ENCODE results near the gene DNAJC1. TPM values are rescaled to one million over a fixed set of nuclear protein-coding genes. Genes with fewer than 3 reads are reported as not detected.

DNAJC1 gene
- total RNA-seq, 1 experiment from 2014 or later: 12.9 TPM

DNA sequence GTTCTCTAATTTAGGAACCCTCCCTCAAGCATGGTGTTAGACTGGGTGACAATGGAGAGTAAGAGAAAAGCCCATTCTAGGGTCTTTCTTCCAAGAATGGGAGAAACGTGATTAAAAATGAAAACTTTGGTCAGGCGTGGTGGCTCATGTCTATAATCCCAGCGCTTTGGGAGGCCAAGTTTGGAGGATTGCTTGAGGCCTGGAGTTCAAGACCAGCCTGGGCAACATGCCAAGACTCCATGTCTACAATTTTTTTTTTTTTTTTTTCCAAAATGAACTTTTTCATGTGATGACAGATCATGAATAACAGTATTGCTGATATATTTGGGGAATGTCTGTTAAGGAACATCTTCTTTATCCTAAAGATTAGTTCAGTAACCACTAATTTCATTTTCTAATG, 274.9 kb downstream of the DNAJC1 start:
- in situ Hi-C loops (cut with HindIII; ENCODE audit: low pct_unique_long_range_greater_than_20kb, low sequenced_read_pairs) (no loop called here), intact Hi-C loops (cut with micrococcal nuclease; ENCODE audit: unreplicated experiment) (no loop called here)
- ATAC-seq (no peak), DNase-seq (ENCODE audit: low read depth, low spot score) (no peak)
- ChIA-PET POLR2A (no interaction called here), CTCF (no interaction called here)
- H3K9me3 ChIP-seq (ENCODE audit: control insufficient read depth, insufficient read depth, low read depth, low read length): no peaks in the 10 kb centered on the region
- no TSS peak for BruUV-seq (replicated peaks)
- no peaks in the 10 kb centered on the region for H3K27me3 ChIP-seq (ENCODE audit: control insufficient read depth, insufficient read depth, low read length)
- no peak overlapping the region for H3K4me3 ChIP-seq (ENCODE audit: low read depth in 2 of 2, low read length in 2 of 2)
- TF ChIP-seq, protein P1, sequence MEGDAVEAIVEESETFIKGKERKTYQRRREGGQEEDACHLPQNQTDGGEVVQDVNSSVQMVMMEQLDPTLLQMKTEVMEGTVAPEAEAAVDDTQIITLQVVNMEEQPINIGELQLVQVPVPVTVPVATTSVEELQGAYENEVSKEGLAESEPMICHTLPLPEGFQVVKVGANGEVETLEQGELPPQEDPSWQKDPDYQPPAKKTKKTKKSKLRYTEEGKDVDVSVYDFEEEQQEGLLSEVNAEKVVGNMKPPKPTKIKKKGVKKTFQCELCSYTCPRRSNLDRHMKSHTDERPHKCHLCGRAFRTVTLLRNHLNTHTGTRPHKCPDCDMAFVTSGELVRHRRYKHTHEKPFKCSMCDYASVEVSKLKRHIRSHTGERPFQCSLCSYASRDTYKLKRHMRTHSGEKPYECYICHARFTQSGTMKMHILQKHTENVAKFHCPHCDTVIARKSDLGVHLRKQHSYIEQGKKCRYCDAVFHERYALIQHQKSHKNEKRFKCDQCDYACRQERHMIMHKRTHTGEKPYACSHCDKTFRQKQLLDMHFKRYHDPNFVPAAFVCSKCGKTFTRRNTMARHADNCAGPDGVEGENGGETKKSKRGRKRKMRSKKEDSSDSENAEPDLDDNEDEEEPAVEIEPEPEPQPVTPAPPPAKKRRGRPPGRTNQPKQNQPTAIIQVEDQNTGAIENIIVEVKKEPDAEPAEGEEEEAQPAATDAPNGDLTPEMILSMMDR (IDR thresholded peaks at IDR 0.05): no peak
- TF ChIP-seq REST (IDR thresholded peaks at IDR 0.05; ENCODE audit: insufficient read depth in 1 of 2, low read depth in 2 of 2, low read length in 1 of 2) (no peak), POLR2AphosphoS5 (IDR thresholded peaks at IDR 0.05; ENCODE audit: low read depth, low read length) (no peak), SIN3A (IDR thresholded peaks at IDR 0.05; ENCODE audit: borderline replicate concordance, insufficient read depth, low read depth, low read length) (no peak), TCF7L2 (IDR thresholded peaks at IDR 0.05; ENCODE audit: low read depth, low read length) (no peak)
- H3K4me1 ChIP-seq (ENCODE audit: control insufficient read depth, insufficient read depth, low read length): peaks cover 69% of the 10 kb centered on the region
- H3K27ac ChIP-seq (ENCODE audit: low read length): peak overlapping the region; percentile 79
- H3K36me3 ChIP-seq (ENCODE audit: control insufficient read depth, insufficient read depth, low read length): peaks cover 5% of the 10 kb centered on the region; the same call in 1 of the 2 replicates

GRCh38 chr10:21727452-21728168, 275.9 kb downstream of the DNAJC1 start:
- in situ Hi-C loops (cut with HindIII; ENCODE audit: low pct_unique_long_range_greater_than_20kb, low sequenced_read_pairs): no loop called here
- intact Hi-C loops (cut with micrococcal nuclease; ENCODE audit: unreplicated experiment): no loop called here
- ChIA-PET CTCF (no interaction called here), POLR2A (no interaction called here)
- Histone ChIP-seq H3K27ac (ENCODE audit: low read length) (peak overlapping the region; percentile 79), H3K27me3 (ENCODE audit: control insufficient read depth, insufficient read depth, low read length) (no peaks in the 10 kb centered on the region), H3K36me3 (ENCODE audit: control insufficient read depth, insufficient read depth, low read length) (no peaks in the 10 kb centered on the region; the same call in 1 of the 2 replicates), H3K4me3 (ENCODE audit: low read depth in 2 of 2, low read length in 2 of 2) (no peak overlapping the region), H3K9me3 (ENCODE audit: control insufficient read depth, insufficient read depth, low read depth, low read length) (no peaks in the 10 kb centered on the region), H3K4me1 (ENCODE audit: control insufficient read depth, insufficient read depth, low read length) (peaks cover 72% of the 10 kb centered on the region)
- DNase-seq (ENCODE audit: low read depth, low spot score) (no peak), ATAC-seq (peak; percentile 69)
- TF ChIP-seq, protein P1 (IDR thresholded peaks at IDR 0.05): no peak
- TF ChIP-seq REST (IDR thresholded peaks at IDR 0.05; ENCODE audit: insufficient read depth in 1 of 2, low read depth in 2 of 2, low read length in 1 of 2): no peak
- no peak for TF ChIP-seq POLR2AphosphoS5 (IDR thresholded peaks at IDR 0.05; ENCODE audit: low read depth, low read length)
- peak; percentile 85 for TF ChIP-seq TCF7L2 (IDR thresholded peaks at IDR 0.05; ENCODE audit: low read depth, low read length)
- BruUV-seq (replicated peaks): no TSS peak

Data from Panc1 (cell line).